Lower leg skin (tissue), 3 donors: ENCODE data around the gene MIA2.
"Not testable (repeated sequence)": the region's sequence is repeated elsewhere in the genome, so short reads cannot be mapped to it uniquely, and the experiment has no call there.

Source experiments
- CTCF ChIP-seq, 3 donors: fragments of 450-650 bp; IDR thresholded peaks; one replicate each; pipeline ENCODE4 v1.5.1; 2016; ENCODE audit warnings: antibody characterized with exemption in 3 of 3, mild to moderate bottlenecking in 3 of 3, moderate library complexity in 2 of 3
- POLR2A ChIP-seq, 2 donors: fragments of 450-650 bp; IDR thresholded peaks; one replicate each; pipeline ENCODE4 v1.6.1; 2016 to 2017; ENCODE audit warnings: antibody characterized with exemption in 2 of 2, mild to moderate bottlenecking in 1 of 2, moderate library complexity in 1 of 2

- TF ChIP-seq POLR2A, CTCF (IDR thresholded peaks at IDR 0.05): not testable (repeated sequence)
These were observed 107.4 kb downstream of the MIA2 start for GRCh38 chr14:39341126-39341525.
